OCI-LY7 (cell line): ENCODE results near the gene VSX1. TPM values are rescaled to one million over a fixed set of nuclear protein-coding genes. Genes with fewer than 3 reads are reported as not detected.

Source experiments
- BruUV-seq: library from RNA; stranded (reverse); fragments of 400-500 nt; replicated peaks from 2 replicates; lab custom pipeline; 2021; lab: Mats Ljungman, UMichigan
- CTCF ChIA-PET: fragments of 300-600 bp; sonication (Branson Sonifier 250); formaldehyde crosslinking; loops from one replicate; lab custom pipeline; 2022; ENCODE audit warnings: antibody characterized with exemption; ENCODE audit not compliant: unreplicated experiment; lab: Charles Lee
- POLR2A ChIA-PET: fragments of 300-600 bp; sonication (Branson Sonifier 250); formaldehyde crosslinking; loops from one replicate; lab custom pipeline; 2022; ENCODE audit warnings: antibody characterized with exemption; lab: Charles Lee
- DNase-seq: peaks from one replicate; pipeline ENCODE4 v3.0.0-alpha.2; 2015; ENCODE audit warnings: low spot score
- H2AFZ ChIP-seq: fragments of 200-600 bp; sonication (generic), shearing (Covaris generic); 2 replicates; pipeline ENCODE4 v1.6.1; 2014; ENCODE audit warnings: mild to moderate bottlenecking, antibody characterized with exemption, low read length, moderate library complexity
- H3K27ac ChIP-seq: fragments of 200-600 bp; sonication (generic); 2 replicates; pipeline ENCODE4 v1.5.1; 2014; ENCODE audit warnings: mixed run types, low read depth, mild to moderate bottlenecking, moderate library complexity, low read length, inconsistent platforms; ENCODE audit not compliant: poor library complexity, severe bottlenecking
- H3K36me3 ChIP-seq: fragments of 200-600 bp; sonication (generic); 2 replicates; pipeline ENCODE4 v1.6.1; 2014; ENCODE audit warnings: mild to moderate bottlenecking, antibody characterized with exemption, low read length, moderate library complexity, mixed read lengths; ENCODE audit not compliant: insufficient read depth
- H3K4me1 ChIP-seq: fragments of 200-600 bp; sonication (generic); 2 replicates; pipeline ENCODE4 v1.5.1; 2014; ENCODE audit warnings: mild to moderate bottlenecking, low read length; ENCODE audit not compliant: insufficient read depth, poor library complexity, severe bottlenecking
- H3K4me2 ChIP-seq: fragments of 200-600 bp; sonication (generic); 2 replicates; pipeline ENCODE4 v1.6.1; 2014; ENCODE audit warnings: mild to moderate bottlenecking, low read length
- H3K4me3 ChIP-seq: fragments of 200-600 bp; sonication (generic); 2 replicates; pipeline ENCODE4 v1.5.1; 2014; ENCODE audit warnings: mild to moderate bottlenecking, low read depth, low read length; ENCODE audit not compliant: poor library complexity, severe bottlenecking
- H3K79me2 ChIP-seq: fragments of 200-600 bp; sonication (generic); 2 replicates; pipeline ENCODE4 v1.6.1; 2016; ENCODE audit warnings: low read depth, mild to moderate bottlenecking, low read length, moderate library complexity, mixed read lengths; ENCODE audit not compliant: insufficient read depth
- H3K9me2 ChIP-seq: fragments of 200-600 bp; sonication (generic); 2 replicates; pipeline ENCODE4 v1.6.1; 2016; ENCODE audit warnings: mild to moderate bottlenecking, low read length, mixed read lengths; ENCODE audit not compliant: insufficient read depth
- H3K9me3 ChIP-seq: fragments of 200-600 bp; sonication (generic); 2 replicates; pipeline ENCODE4 v1.6.1; 2014; ENCODE audit warnings: mild to moderate bottlenecking, mixed run types, low read length, mixed read lengths
- H4K20me1 ChIP-seq: fragments of 200-600 bp; sonication (generic); 2 replicates; pipeline ENCODE4 v1.6.1; 2014; ENCODE audit warnings: mild to moderate bottlenecking, antibody characterized with exemption, low read length, moderate library complexity, mixed read lengths; ENCODE audit not compliant: insufficient read depth
- CTCF ChIP-seq: fragments of 200-600 bp; sonication (generic); conservative IDR thresholded peaks from 2 replicates; pipeline ENCODE4 v1.5.1; 2014; ENCODE audit warnings: mild to moderate bottlenecking, antibody characterized with exemption, low read length, moderate library complexity, mixed read lengths
- EZH2phosphoT487 ChIP-seq: fragments of 200-600 bp; sonication (generic); IDR thresholded peaks from 2 replicates; pipeline ENCODE4 v1.6.1; 2018; ENCODE audit warnings: low read depth, borderline replicate concordance, mild to moderate bottlenecking, mixed run types, antibody characterized with exemption, low read length, moderate library complexity, mixed read lengths
- intact Hi-C: fragments of 100-400 bp; cut with micrococcal nuclease; formaldehyde crosslinking; loops from one replicate; pipeline ENCODE4 v1.10.0; 2022; ENCODE audit not compliant: unreplicated experiment
- total RNA-seq, 2 experiments: library from RNA; depleted of rRNA in 1 of 2; stranded (reverse); fragments of >200 nt in 1 of 2; shearing (Covaris generic) in 1 of 2; gene quantifications; 2 replicates each; pipeline ENCODE4 v1.2.3, GENCODE V29; 2014 to 2022

VSX1 gene
- total RNA-seq, 2 experiments from 2014 or later: not detected

- no peak for DNase-seq
- no peak for TF ChIP-seq EZH2phosphoT487
- no peak for TF ChIP-seq CTCF
- Histone ChIP-seq H3K9me3 (no peaks in the 10 kb centered on the region), H3K27ac (no peak overlapping the region), H3K4me1 (no peaks in the 10 kb centered on the region), H3K79me2 (no peaks in the 10 kb centered on the region), H3K36me3 (no peaks in the 10 kb centered on the region), H4K20me1 (no peaks in the 10 kb centered on the region), H3K4me2 (no peak overlapping the region), H3K4me3 (no peak overlapping the region), H3K9me2 (no peaks in the 10 kb centered on the region), H2AFZ (no peak overlapping the region)
- CTCF ChIA-PET: no interaction called here
- POLR2A ChIA-PET: interaction anchor here (1.0 kb wide), 1 partner anchor 67 kb away, joined by 3 read pairs; no protein-coding TSS in a partner anchor
- intact Hi-C loops: no loop called here
- BruUV-seq: no TSS peak
These were observed 44.5 kb upstream of the VSX1 start for GRCh38 chr20:25126204-25127029.

GRCh38 chr20:25125636-25126035 lies 43.7 kb upstream of the VSX1 start:
- ChIA-PET CTCF (no interaction called here), POLR2A (interaction anchor here (1.0 kb wide), 1 partner anchor 67 kb away, joined by 3 read pairs; no protein-coding TSS in a partner anchor)
- Histone ChIP-seq H3K4me3 (no peak overlapping the region), H2AFZ (no peak overlapping the region), H3K4me2 (no peak overlapping the region), H3K27ac (no peak overlapping the region), H3K36me3 (no peaks in the 10 kb centered on the region), H3K9me2 (no peaks in the 10 kb centered on the region), H4K20me1 (no peaks in the 10 kb centered on the region), H3K79me2 (no peaks in the 10 kb centered on the region), H3K4me1 (no peaks in the 10 kb centered on the region), H3K9me3 (no peaks in the 10 kb centered on the region)
- DNase-seq: no peak
- no TSS peak for BruUV-seq
- TF ChIP-seq EZH2phosphoT487 (no peak), CTCF (no peak)
- intact Hi-C loops: no loop called here

GRCh38 chr20:25120920-25121319 lies 39.0 kb upstream of the VSX1 start:
- Histone ChIP-seq H3K27ac (no peak overlapping the region), H2AFZ (no peak overlapping the region), H3K4me1 (no peaks in the 10 kb centered on the region), H4K20me1 (no peaks in the 10 kb centered on the region), H3K4me3 (no peak overlapping the region), H3K36me3 (no peaks in the 10 kb centered on the region), H3K9me3 (no peaks in the 10 kb centered on the region), H3K4me2 (no peak overlapping the region), H3K79me2 (no peaks in the 10 kb centered on the region), H3K9me2 (no peaks in the 10 kb centered on the region)
- ChIA-PET POLR2A (interaction anchor here (0.8 kb wide), 1 partner anchor 1098 kb away, joined by 3 read pairs; no protein-coding TSS in a partner anchor), CTCF (no interaction called here)
- DNase-seq: no peak
- no TSS peak for BruUV-seq
- TF ChIP-seq CTCF: no peak
- TF ChIP-seq EZH2phosphoT487: no peak
- intact Hi-C loops: no loop called here
